Stimulated activated CD4-positive, alpha-beta T cell treated with anti-CD3 and anti-CD28 coated beads, Interleukin-1b, Interleukin-23, amount 100 ng/mL, for 1 hour (primary cell): ENCODE results near the gene TBCD.

Experiments
- DNase-seq, 2 donors: peaks; one replicate each; pipeline ENCODE4 v3.0.0-alpha.2; 2020; ENCODE audit warnings: low read depth in 2 of 2

Gene TBCD

DNA sequence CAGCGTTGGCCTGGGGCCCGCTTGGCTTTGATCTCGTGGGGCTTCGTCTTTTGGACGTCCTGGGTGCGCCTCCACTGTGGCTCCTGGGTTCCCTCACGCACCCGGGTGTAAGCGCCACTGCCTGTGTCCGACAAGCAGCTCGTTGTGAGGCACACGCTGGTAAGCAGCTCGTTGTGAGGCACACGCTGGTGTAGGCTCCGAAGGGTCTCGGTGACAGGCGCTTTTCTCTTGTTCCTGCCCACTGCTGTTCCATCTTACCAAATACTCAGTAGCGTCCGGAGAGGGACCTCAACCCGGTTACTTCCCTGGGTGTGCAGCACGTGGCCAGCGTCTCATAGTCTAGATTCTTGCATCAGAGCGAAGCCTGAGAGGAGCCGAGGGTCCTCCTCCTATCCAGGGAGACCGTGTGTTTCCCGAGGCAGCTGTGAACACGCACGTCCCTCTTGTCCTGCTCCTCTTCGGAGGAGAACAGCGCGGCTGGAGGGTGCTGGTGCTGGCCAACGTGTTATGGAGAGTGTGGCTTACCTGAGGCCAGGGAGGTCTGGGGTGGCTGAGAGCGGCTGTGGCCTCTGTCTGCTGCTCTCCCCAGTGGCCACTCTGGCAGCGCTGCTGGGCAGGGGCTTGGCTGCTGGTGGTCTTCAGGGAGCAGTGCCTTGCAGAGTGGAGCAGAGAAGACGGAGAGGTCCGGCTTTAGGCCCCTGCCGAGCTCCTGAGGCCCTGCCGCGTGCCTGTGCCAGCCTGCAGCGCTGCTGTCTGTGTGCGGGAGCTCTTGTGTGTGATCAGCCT, 120.1 kb downstream of the TBCD start:
- no peak for DNase-seq

- no peak for DNase-seq
These were observed 121.0 kb downstream of the TBCD start for GRCh38 chr17:82872591-82873520.

GRCh38 chr17:82873521-82873920, 121.7 kb downstream of the TBCD start:
- DNase-seq = no peak

GRCh38 chr17:82874011-82874835, 122.4 kb downstream of the TBCD start:
- DNase-seq = no peak

DNA sequence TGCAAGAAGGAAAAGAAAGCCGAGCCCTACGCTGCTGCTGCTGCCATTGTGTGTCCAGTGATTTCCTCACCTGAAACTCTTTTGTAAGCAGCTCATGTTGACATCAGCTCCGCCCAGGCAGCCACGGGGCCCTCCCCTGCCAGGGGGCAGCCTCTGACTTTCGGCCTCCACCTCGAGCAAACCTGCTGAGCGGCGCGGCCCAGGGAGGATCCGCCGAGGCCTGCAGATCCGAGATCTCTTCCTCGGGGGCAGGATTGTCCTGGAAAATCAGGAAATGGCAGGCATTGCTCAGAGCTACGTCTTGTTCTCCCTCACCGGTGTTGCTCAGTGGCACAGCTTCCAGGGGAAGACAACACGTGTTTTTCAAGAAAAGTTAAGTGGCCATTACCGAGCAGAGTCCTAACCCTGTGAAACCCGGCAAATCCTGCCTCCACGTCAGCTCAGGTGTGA, 123.6 kb downstream of the TBCD start:
- no peak for DNase-seq

DNA sequence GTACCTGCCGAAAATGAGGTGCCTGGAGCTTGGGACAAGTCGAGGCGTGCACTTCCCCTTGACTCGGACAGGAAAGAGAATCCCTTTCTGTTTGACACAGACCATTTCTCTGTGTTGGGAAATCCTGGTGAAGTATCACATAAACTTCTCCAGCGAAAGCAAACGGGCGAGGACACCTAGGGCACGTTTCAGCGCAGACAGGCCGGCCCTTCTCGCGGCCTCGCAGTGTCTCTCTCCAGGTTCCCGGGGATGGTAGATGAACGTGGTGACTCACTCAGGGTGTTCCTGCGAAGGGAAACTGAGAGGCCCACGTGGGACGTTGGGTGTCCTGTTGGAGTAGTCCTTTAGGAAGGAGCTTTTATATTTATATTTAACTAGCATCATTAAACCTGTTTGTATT, 124.3 kb downstream of the TBCD start:
- no peak for DNase-seq

DNA sequence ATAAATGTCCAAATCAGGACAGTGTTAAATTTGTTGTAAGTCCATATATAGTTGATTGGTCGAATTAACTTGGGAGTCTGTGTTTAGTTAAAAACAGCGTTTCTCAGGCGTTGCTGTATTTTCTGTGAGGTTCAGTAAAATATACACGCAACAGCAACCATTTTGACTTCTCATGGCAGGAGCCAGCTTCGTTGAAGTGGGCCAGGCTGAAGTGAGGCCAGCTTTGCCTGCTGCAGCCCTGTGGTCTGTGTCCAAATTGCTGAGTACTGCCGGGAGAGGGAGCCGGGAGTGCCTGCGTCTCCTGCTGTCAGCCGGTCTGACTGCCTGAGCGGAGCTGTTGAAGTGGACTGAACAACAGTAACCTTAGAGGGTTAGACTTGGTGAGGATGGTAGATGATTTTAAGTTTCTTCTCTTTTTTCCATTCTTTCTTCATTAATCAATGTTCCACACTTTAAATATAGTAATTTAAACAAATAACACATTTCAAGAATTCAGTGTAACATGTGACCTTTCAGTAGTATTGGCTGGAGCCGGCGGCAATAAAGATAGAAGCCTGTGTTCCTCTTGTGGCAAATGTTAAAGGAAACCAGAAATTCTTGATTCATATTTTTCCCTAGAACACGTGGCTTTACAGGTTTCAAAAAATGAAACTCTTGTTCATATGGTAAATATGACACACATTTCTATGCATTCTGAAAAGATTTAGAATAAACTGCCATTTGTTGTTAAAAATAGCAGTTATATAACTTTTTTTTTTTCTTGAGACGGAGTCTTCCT, 124.9 kb downstream of the TBCD start:
- no peak for DNase-seq

DNA sequence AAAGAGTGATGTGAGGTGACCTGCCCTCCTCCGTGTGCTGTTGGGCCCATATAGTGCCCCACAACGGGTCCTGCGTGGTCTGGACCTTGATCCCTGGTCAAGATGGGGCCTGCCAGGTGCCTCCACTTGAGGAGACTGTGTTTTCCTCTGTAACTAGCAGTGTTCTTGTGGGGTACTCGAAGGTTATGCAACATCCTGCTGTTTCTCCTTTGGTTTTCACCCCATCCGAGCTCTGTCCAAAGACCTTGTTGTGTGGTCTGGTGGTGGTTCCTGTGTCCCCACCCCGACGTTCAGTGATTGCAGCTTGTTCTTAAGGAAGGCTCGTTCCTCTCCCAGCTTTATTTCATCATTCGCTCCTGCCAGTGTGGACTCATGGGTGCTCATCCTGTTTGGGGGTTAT, 126.7 kb downstream of the TBCD start:
- DNase-seq = no peak

DNA sequence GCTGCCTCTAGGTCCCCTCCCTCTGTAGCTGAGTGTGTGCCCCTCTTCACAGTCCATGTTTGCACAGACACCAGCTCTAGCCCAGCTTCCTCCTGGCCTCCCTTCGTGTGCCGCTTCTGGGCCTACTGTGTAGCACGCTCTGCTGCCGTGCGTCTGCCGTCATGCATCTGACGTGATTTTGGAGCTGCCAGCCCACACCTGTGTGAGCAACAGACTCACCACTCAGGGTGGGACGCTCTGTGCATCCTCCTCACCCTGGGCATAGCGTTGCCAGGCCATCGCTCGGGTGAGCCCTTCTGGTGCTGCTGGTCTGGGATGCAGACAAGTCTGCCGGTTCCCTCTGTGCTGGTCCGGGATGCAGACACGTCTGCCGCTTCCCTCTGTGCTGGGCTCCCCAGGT, 127.4 kb downstream of the TBCD start:
- DNase-seq = no peak

DNA sequence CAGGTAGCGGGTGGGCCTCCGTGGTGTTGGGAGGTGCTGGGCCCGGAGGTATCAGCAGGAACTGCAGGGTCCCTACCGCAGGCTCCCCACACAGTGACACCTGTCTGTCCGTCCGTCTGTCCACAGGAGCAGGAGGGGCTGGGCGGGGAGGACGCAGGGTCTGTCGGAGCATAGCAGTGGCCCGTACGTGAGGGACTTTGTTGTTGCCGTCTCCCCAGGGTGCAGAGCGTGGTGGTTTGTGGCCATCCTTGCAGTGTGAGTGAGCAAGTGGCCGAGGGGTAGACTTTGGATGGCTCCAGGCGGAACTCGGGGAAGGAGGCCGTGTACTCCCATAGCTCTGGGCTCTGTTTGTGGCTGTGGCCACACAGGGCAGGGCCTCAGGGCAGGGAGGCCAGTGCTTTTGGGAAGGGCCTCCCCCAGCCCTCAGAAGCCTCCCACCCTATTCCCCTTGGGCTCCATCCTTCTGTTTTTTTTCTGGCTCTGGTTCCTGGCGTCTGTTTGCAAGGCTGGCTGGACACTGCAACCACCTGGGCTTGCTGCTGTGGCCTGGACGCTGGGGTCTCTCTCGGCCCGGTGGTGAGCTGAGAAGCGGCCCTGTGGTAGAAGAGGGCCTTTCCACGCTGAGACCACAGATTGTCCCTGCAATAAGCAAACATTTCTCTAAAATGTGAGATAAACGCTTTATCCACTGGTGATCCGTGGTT, 128.9 kb downstream of the TBCD start:
- no peak for DNase-seq

DNA sequence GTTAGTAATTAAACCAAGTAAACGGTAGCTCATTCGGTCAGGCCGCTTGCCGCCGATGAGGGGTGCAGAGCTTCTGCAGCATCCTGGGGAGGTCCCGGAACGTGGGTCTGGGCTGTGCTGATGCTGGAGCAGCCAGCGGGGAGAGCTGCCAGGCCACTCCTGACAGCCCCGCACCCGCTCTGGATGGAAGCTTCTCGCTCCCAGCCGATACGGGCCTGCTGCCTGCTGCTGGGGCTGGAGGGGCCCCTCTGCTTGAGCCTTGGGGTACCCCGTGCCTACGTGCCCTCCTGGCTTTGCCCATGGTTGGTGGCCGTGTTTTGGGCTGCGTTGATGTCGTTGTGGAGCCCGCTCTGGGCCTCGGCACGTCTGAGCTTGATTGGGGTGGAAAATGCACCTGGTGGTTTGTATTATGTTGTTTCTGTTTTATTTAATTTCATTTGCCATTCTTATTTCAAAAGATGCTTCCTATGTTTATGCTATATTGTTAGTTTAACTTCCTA, 129.5 kb downstream of the TBCD start:
- DNase-seq = no peak

DNA sequence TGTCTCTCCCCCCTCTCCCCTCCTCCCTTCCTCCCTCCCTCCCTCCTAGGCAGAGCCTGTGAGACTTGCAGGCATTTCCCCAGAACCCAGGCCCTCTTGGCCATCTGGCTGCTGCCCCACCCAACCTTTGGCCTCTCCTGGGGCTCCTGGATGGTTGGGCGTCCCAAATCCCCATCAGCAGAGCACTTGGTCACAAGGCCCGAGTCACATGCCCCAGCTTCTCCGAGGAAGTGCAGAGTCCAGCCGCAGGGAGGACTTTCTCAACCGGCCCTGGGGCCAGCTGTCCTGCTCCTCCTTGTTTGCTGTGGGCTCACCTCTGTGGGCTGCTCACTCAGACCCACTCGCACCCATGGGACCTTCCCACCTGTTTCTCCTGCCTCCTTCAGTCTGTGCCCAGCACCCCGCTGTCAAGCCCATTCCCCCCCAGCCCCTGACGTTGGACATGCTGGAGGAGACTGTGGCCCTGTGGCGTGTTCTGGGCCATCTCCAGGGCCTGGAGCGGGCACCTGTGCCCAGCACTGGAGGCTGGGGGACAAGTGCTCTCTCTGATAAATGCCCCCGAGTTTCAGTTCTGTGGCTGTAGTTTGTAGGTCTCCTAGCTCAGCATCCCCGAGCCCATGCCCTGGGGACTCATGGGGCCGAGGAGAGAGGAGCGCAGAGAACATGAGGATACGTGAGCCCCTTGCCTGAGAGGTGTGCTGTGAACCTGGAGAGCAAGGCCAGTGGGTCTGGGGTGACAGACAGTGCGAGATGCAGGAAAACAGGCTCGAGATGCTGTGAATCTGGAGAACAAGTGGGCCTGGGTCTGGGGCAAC, 130.2 kb downstream of the TBCD start:
- no peak for DNase-seq

DNA sequence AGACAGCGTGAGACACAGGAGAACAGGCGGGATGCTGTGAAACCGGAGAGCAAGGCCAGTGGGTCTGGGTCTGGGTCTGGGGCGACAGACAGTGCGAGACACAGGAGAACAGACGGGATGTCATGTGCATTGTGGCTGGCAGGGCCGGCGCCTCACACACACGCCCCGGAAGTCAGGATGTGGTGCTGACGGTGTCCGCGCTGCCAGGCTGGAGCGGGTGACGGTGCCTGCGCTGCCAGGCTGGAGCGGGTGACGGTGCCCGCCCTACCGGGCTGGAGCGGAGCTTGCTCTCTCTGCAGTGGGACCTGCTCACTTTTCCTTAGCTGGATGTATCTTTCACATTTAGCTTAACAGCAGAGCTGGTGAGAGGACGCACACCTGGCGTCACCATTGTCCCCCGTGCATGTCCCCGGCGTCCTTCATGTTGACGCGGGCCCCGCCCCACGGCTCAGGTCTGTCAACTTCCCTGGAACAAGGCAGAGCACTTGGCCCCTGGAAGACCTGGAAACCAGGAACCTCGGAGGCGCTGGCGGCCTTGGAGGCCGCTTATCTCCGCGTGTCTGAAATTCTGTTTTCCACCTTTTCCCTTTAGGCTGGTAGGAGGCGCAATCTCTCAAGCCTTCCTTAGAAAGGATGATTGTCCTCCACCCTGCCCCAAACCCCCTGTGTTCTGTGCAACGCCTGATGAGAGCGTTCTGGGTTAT, 131.0 kb downstream of the TBCD start:
- DNase-seq = peak; percentile 24 to 68

DNA sequence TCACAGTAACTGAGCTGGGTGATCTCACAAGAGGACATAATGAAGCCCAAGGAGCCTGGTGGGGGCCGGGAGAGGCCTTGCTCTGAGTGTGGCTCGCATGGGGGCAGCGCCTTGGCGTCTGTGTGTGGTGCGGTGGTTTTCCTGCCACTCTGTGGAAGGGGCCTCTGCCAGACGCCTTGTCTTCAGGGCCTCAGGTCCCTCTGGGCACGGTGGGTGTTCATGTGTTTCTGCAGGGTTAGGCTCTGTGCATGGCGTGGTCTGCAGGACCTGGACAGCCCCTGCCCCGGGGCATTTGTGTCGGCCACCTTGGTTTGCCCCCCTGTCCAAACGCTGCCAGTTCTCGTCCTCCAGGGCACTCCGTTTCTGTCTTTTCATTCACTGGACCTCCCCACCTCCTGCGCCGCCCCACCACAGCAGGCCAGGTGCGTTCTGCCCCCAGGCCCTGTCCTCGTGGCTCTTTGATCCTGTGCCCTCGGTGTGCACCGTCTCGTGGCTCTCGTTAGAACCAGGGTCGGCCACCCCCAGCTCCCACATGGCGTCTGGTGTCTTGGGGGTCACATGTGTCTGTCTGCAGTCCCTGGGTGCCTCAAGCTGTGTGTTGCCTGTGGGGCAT, 131.7 kb downstream of the TBCD start:
- DNase-seq = no peak

GRCh38 chr17:82884341-82884969, 132.6 kb downstream of the TBCD start:
- DNase-seq = no peak

DNA sequence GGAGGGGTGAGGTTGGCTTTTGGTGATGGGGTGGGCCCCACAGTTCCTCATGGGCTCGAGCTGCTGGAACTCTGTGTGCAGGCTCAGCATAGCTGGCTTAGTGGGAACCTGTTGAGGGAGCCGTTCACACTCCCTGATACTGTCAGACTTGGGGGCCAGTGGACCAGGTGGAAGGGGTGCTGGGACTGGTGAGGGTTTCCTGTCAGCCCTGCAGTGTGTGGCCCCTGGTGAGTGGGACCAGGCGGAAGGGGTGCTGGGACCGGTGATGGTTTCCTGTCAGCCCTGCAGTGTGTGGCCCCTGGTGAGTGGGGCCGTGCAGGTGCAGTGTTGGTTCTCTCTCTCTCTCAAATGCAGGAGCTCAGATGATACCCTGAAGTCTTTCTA, 133.1 kb downstream of the TBCD start:
- DNase-seq = no peak

- no peak for DNase-seq
These were observed 135.6 kb downstream of the TBCD start for GRCh38 chr17:82887255-82888164.
